NCI-H1417 (cell line): ENCODE measurements around the gene MAN1A1.

Experiments used
- DNase-seq, 3 experiments: peaks; one replicate each; lab custom pipeline; 2025; lab: John Stamatoyannopoulos, UW

MAN1A1 gene

DNA sequence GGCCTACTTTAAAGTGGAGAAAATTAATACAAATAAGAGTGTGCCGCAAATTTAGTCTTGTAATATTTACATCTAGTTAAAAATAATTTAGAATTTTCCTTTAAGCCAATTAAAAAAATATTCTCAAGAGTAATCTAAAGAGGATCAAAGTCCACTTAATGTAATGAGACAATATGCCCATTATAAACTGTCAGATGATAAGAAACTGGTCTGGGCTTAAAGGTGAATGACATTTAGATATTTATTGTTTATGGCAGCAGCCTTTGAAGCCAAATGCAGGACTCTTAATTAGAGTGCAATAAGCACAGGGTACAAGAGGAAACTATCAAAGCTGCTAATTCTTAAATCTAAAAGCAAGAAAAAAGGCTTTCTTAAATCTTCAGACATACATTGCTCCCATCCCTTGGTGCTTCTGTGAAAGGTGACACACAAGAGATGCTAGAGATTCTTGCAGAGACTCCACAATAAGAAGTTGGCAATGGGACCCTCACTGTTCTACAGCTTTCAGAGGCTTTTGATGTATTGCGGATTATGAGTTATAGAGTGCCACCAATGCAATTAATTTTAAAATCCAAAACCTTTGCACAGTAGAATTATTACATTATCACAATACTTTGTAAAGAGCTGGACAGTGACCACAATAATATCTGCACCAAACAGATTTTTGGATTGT, 116.1 kb downstream of the MAN1A1 start:
- DNase-seq, result no peak

DNA sequence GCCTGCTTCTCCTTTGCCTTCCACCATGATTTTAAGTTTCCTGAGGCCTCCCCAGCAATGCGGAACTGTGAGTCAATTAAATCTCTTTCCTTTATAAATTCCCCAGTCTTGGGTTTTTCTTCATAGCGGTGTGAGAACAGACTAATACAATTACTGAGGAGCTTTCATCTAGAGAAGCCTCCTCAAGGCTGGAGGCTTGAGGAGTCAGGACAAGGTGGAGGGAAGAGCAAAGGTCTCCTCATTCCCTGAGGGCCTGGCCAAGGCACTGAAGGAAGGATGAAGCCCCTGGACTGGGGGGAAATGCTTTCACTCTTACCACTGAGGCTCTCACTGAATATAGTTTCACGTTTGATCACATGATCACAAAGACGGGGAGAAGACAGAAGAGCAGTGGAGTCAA, 118.2 kb downstream of the MAN1A1 start:
- no peak for DNase-seq

GRCh38 chr6:119230160-119230559, 119.4 kb downstream of the MAN1A1 start:
- DNase-seq, result no peak

- no peak for DNase-seq
Observed at GRCh38 chr6:119227377-119227776, 122.2 kb downstream of the MAN1A1 start.

DNA sequence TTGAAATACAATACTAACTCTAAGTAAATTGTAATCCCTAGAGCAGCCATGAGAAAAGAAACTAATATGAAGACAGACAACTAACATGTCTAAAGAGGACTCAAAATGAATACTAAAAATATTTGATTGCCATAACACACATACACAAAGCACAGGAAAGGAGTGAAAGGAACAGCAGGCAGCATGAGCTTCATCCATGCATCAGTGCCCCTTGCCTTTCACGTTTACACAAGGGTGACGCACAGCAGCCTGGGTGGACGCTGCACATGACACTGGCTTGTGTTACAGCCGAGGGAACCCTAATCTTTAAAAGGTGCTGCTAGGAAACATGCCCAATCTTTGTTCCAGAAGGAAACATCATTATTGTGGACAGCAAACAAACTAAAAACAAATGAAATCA, 123.5 kb downstream of the MAN1A1 start:
- peak in 1 of 3 experiments; percentile 14 for DNase-seq

DNA sequence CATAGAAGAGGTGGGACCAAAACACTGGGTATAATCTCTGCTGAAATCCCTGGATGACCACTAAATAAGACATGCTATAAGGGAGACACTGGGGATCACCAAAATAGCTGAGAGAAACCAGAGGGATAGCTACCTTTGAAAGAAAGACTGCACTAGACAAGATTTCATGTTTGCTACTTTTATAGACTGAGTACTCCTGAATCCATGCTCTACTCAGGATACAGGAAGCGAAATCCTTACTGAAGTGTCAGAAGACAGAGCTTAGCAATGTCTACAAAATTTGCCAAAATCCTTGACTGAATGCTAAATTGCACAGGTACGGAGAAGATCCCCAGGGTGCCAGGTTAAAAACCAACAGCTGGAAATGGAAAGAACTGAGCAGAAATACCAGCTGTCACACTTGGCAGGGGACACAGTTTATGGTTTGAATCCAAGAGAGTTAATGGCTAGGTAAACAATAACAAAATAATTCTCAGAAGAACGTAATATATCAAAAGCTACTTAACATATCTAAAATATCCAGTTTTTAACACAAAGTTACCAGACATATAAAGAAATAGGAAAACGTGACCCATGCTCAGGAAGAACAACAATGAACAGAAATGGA, 125.4 kb downstream of the MAN1A1 start:
- peak in 1 of 3 experiments; percentile 43 for DNase-seq

- DNase-seq, result no peak
Observed at GRCh38 chr6:119220452-119220851, 129.1 kb downstream of the MAN1A1 start.

DNA sequence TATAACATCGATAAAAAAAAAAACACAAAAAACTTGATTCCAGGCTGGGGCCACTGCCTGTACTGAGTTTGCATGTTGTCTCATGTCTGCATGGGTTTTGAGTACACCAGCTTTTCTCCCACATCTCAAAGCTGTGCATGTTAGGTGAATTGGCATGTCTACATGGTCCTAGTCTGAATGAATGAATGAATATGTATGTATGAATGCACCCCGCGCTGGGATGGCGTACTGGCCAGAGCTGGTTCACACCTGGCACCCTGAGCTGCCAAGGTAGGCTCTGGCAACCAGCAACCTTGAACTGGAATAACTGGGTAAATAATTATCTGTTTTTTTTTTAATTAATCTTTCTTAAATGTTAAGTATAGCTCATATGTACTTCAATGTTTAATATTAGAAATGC, 131.0 kb downstream of the MAN1A1 start:
- no peak for DNase-seq

DNA sequence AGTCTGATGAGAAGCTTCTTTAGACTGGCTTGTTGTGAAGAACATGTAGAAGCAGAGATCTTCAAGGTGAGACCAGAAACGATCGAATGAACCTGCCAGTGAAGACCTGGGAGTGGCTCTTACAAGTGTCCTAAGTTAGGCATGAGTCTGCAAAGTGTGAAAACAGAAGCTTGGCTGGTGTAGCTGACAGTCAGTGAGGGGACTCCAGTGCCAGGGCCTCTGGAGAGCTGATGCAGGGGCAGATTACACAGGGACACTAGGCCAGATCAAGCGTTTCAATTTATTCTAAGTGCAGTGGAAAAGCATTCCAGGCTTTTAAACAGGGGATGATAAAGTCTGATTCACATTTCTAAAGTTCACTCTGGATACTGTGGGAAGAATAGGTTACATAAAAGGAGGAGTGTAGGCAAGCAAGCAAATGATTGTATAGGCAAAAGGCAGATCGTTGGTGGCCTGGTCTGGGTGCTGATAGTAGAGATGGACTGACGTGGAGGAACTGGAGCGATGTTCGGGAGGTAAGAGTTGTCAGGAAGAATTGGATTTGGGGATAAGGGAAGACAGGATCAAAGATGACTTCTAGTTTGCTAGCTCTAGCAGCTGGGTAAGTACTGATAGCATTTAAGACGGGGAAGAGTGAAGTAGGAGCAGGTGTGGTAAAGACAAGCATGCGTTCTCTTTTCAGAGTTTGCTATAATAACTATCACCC, 133.5 kb downstream of the MAN1A1 start:
- no peak for DNase-seq

- no peak for DNase-seq
Observed at GRCh38 chr6:119215309-119215708, 134.3 kb downstream of the MAN1A1 start.

DNA sequence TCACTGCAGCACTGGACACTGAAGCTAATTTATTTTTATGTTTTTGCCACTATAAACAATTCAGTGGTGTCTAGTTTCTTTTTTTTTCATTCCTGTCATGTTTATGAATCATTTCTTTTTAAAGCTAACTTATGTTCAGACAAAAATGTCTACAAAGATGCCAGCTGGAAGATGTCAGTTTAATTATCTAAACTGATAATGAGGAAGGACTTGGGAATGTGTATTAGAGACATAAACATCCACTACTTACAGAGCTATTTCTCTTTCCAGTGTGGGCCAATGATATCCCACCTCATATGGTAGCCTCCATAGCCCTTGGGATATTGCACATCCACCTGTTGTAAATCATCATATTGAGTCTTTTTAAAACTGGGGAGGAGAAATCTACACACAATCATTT, 139.0 kb downstream of the MAN1A1 start:
- no peak for DNase-seq

DNA sequence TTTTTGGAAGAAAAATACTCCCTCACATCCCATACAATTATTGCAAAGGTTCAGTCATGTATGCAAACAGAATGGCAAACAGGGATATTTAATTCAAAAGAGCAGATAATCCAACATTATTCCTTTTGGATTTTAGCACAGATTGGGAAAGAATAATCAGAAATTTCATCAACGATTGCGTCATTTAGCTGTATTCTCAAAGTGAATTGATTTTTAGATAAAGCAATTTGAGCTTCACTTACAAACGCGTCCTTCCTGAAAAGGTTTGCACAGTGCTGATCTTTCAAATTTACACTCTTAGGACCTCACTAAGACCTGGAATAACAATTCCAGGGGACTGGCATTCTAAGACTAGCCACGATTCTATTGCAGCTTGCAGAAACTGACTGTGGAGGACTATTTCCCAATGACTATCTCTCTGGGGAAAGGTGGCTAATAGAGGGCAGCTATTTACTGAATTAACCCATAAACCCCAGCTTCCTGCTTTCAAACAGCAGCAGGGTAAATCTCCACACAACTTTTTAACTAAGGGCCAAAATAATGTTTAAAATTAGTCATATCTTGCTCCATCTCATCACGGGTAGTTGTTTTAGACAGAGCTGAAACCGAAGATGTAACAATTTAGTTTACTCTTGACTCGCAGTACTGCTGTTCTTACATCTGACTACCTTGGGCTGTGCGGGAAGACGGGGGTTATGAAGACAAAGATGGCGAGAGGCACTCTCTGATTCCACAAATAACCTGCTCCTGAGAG, 139.9 kb downstream of the MAN1A1 start:
- no peak for DNase-seq

DNA sequence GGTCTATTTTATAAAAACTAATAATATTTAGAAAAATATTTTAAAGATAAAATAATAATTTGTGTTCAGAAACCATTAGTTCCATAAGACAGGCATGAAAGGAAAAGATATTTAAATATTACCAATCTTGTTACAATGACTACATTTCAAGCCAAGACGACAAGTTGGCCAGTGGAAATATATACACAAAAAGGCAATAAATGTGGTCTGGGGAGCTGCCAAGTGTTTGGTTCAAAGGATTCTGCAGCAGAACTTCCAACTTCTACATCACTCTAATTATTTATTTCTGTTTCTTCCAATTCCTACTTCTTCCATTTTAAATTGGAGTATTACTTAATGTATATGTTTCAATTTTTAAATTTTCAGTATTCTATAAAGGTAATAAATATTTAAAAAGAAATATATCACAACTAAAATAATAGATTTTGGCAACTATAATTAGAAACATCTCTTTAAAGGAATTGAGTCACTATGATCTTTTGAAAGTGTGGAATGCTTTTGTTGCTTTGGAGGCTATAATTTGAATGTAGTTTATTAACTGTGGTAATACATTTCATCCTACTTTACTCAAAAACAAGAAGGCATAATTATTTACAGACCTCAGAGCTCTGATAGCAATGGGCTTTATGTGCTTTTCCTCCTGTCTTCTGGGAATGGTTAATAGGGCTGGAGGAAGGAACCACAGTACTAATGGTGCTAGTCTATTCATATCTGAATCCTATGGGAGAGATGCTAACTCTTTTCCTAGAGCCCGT, 141.4 kb downstream of the MAN1A1 start:
- DNase-seq, result no peak

DNA sequence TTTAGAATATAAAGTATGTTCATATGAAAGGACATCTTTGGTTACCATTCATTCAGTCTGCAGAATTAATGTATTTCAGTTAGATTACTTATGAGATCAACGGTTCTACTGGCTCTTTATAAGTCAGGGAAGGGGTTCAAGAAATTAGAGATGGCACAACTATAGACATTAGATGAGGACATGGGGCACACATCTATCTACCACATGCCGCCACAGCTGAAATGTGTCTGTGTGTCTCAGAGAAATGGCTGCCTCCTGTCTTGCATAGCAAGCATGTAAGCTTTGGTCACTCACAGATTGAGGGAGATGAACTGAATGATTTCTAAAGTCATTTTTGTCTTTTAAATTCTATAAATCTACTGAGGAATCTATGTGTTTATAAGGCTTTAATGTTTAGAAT, 142.2 kb downstream of the MAN1A1 start:
- DNase-seq, result no peak

DNA sequence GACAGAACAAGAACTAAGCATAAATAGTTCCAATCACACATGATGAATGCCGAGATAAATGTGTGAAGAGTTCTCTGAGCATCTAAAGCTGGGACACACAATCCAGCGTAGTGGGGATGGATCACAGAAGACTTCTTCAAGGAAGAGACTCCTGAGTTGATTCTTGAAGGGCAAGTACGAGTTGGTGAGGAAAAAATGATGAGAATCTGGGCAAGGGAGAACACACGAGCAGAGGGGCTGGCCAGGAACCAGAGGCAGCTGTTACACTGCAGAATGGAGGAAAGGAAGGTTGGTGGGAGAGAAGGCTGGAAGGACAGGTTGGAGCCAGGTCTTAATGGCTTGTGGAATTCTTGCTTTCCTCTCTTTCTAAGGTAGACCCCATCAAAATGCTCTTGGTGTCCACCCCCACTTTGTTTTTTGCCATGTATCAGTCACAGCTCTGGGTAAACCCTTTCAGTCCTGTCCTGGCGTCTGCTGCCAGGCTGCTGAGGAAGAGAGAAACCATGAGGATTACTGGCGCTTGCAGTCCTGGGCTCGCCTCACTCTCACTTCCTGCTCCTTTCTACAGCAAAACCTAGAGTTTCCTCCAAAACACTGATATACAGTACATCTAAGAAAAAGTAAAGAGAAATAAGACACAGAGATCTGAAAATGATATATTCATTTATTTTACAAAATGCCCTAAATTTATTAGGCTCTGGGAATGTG, 143.5 kb downstream of the MAN1A1 start:
- no peak for DNase-seq

GRCh38 chr6:119204719-119205118, 144.8 kb downstream of the MAN1A1 start:
- no peak for DNase-seq

DNA sequence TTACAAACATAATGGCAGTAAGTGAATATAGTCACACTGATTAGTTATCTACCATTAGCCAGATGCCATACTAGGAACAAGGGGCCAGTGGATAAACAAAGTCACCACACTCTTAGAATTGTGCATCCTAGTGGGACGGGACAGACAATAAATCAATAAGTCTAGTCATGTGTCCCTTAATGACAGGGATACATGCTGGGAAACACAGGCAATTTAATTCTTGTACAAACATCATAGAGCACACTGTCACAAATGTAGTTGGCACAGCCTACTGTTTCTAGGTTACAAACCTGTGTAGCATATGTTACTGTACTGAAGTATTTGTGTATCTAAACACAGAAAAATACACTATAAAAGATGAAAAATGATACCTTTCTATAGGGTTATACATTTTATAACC, 148.1 kb downstream of the MAN1A1 start:
- DNase-seq, result peak in 2 of 3 experiments; percentile 65 to 93

DNA sequence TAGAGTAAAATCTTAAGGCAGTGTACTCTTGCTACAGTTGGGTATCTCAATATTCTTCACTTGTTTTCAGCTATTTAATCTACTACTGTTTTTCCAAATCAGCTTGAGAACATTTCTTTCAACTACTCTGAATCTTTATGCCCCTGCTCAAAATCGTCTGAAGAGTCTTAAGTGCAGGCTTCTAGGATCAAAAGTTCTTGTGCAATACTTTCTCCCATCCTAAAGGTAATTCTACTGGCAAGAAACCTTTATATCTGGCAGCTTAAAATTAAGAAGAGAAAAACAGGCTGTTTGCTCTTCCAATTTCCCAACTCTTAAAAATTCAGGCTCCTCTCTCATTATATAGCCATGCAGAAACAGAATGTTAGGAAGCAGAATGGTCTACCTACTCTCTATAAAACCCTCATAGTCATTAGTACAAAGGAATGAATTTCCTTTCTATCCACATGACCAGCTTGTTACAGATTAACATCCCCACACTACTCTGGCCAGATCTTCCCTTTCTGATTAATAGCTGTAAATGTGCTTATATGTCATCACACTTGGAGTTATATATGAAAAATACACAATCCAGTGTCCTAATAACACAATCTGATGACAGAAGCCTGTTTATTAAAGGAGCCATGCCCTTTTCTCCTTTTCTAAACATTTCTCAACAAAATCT, 148.9 kb downstream of the MAN1A1 start:
- DNase-seq, result no peak

DNA sequence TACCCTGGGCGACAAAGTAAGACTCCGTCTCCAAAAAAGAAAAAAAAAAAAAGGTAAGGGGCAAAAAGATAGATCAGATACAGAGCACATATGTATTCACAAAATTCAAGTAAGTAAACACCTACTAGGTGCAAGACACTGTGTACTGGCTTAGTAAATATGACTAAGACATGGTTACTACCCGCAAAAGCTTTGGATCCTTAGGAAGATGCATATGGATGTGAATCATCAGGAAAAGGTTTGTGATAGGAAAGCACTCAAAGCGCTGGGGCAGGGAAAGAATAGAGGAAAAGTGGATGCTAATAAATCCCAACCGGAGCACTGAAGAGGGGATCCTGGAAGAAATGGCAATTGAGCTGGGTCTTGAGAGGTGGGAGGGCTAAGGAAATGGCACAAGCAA, 152.3 kb downstream of the MAN1A1 start:
- no peak for DNase-seq

- DNase-seq, result no peak
Observed at GRCh38 chr6:119196715-119197114, 152.8 kb downstream of the MAN1A1 start.

DNA sequence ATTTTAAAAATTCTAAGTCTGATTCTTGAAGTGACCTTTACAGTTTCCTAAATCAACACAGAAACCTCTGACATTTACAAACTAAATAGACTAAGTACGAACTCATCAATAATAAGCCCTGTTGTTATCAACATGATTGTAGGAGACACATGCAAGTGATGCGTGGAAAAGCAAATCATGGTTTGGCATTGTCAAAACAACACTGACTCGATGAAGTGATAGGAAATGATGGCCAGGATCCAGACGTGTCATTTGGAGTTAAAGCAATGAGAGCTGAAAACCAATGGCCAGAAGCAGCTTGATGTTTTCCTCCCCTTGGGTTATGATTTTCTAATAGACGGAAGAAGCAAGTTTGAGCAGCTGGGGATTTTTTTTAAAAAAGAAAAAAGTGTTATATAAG, 153.7 kb downstream of the MAN1A1 start:
- DNase-seq, result no peak
